DOHH2 (cell line): Measurements from ENCODE around the gene RASGRP3.

Experiments used
- CTCF ChIP-seq: fragments of 200-600 bp; sonication (generic); IDR thresholded peaks from one replicate; pipeline ENCODE4 v1.5.1; 2014; ENCODE audit warnings: antibody characterized with exemption, mild to moderate bottlenecking, low read depth, low read length; ENCODE audit not compliant: poor library complexity, severe bottlenecking
- EZH2phosphoT487 ChIP-seq: fragments of 200-600 bp; sonication (generic); IDR thresholded peaks from 2 replicates; pipeline ENCODE4 v1.6.1; 2017; ENCODE audit warnings: borderline replicate concordance, mild to moderate bottlenecking, antibody characterized with exemption, low read length, moderate library complexity, mixed read lengths

- TF ChIP-seq EZH2phosphoT487 (no peak), CTCF (no peak)
Observed at GRCh38 chr2:33426666-33427231, 49.7 kb upstream of the RASGRP3 start.
